PC-9 (cell line): ENCODE measurements around the gene NID2. TPM values are rescaled to one million over a fixed set of nuclear protein-coding genes. Genes with fewer than 3 reads are reported as not detected.

Source experiments
- BruUV-seq: library from RNA; stranded (reverse); fragments of 400-500 nt; replicated peaks from 2 replicates; lab custom pipeline; 2021; lab: Mats Ljungman, UMichigan
- CTCF ChIA-PET: fragments of 300-600 bp; sonication (Branson Sonifier 250); formaldehyde crosslinking; loops from one replicate; lab custom pipeline; 2022; ENCODE audit warnings: antibody characterized with exemption; lab: Charles Lee
- POLR2A ChIA-PET: fragments of 300-600 bp; sonication (Branson Sonifier 250); formaldehyde crosslinking; loops from one replicate; lab custom pipeline; 2022; ENCODE audit warnings: antibody characterized with exemption; ENCODE audit not compliant: unreplicated experiment; lab: Charles Lee
- DNase-seq, 2 experiments: peaks; one replicate each; pipeline versions ENCODE4 v3.0.0 to v3.0.0-alpha.2; 2015 to 2022; ENCODE audit warnings: mixed read lengths in 1 of 2
- H2AFZ ChIP-seq: fragments of 200-600 bp; sonication (generic); 2 replicates; pipeline ENCODE4 v1.8.1; 2017; ENCODE audit warnings: antibody characterized with exemption
- H3F3A ChIP-seq: fragments of 200-600 bp; sonication (generic); 2 replicates; pipeline ENCODE4 v1.8.1; 2017; ENCODE audit warnings: antibody characterized with exemption, mild to moderate bottlenecking, low read depth; ENCODE audit not compliant: insufficient read depth
- H3K27ac ChIP-seq: fragments of 200-600 bp; sonication (generic); 2 replicates; pipeline ENCODE4 v1.6.1; 2016; ENCODE audit warnings: mixed run types
- H3K27me3 ChIP-seq: fragments of 200-600 bp; sonication (generic); 2 replicates; pipeline ENCODE4 v1.6.1; 2016; ENCODE audit warnings: low read depth, mixed run types; ENCODE audit not compliant: insufficient read depth
- H3K36me3 ChIP-seq: fragments of 200-600 bp; sonication (generic); 2 replicates; pipeline ENCODE4 v1.6.1; 2016; ENCODE audit warnings: low read depth, mixed run types
- H3K4me1 ChIP-seq: fragments of 200-600 bp; sonication (generic); replicated peaks from 2 replicates; pipeline ENCODE4 v1.6.1; 2016; ENCODE audit warnings: mixed run types; ENCODE audit not compliant: insufficient read depth
- H3K4me2 ChIP-seq: fragments of 200-600 bp; sonication (generic); 2 replicates; pipeline ENCODE4 v1.6.1; 2017; ENCODE audit warnings: mixed run types
- H3K4me3 ChIP-seq: fragments of 200-600 bp; sonication (generic); 2 replicates; pipeline ENCODE4 v1.6.1; 2016; ENCODE audit warnings: mixed run types
- H3K79me2 ChIP-seq: fragments of 200-600 bp; sonication (generic); 2 replicates; pipeline ENCODE4 v1.6.1; 2017; ENCODE audit warnings: low read depth, mixed run types
- H3K9me2 ChIP-seq: fragments of 200-600 bp; sonication (generic); 2 replicates; pipeline ENCODE4 v1.8.1; 2017; ENCODE audit warnings: mild to moderate bottlenecking; ENCODE audit not compliant: insufficient read depth
- H3K9me3 ChIP-seq: fragments of 200-600 bp; sonication (generic); 2 replicates; pipeline ENCODE4 v1.8.1; 2016; ENCODE audit warnings: low read depth; ENCODE audit not compliant: insufficient read depth
- H4K20me1 ChIP-seq: fragments of 200-600 bp; sonication (generic); 2 replicates; pipeline ENCODE4 v1.8.1; 2017; ENCODE audit not compliant: insufficient read depth
- EZH2 ChIP-seq: fragments of 200-600 bp; sonication (generic); IDR thresholded peaks from 2 replicates; pipeline ENCODE4 v1.8.0; 2017; ENCODE audit warnings: antibody characterized with exemption, low read depth
- intact Hi-C: fragments of 100-400 bp; cut with micrococcal nuclease; formaldehyde crosslinking; loops from one replicate; pipeline ENCODE4 v1.10.0; 2022; ENCODE audit not compliant: unreplicated experiment
- total RNA-seq: library from RNA; stranded (reverse); gene quantifications from 2 replicates; pipeline ENCODE4 v1.2.3, GENCODE V29; 2021
- TF ChIP-seq, protein P1 (sequence below): fragments of 200-600 bp; sonication (generic); conservative IDR thresholded peaks from 2 replicates; pipeline ENCODE4 v1.6.1; 2017; ENCODE audit warnings: mixed run types, antibody characterized with exemption, mild to moderate bottlenecking, moderate library complexity

NID2 gene
- total RNA-seq, 1 experiment from 2014 or later, result 0.11 TPM

DNA sequence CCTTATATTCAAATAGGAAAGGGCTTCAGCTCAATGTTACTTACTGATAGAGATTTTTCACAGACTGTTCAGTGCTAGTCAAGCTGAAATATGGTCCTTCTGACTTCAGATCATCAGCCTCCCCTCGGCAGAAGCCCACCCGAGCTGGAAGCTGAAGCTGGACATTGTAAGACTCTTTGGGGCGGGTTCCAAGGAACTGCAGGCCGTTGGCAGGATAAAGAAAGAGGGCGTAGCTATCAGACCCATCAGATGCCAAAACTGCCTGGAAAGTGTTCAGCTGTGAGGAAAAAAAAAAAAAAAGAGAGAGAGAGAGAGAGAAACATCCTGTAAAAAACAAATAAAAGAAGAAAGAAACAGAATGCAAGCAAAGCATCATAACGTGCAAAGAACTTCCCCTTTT, 8.8 kb downstream of the NID2 start:
- intact Hi-C loops, result no loop called here
- no peaks in the 10 kb centered on the region for H3K4me1 ChIP-seq
- H3K27ac ChIP-seq, result no peak overlapping the region
- H3K4me3 ChIP-seq, result no peak overlapping the region
- no TSS peak for BruUV-seq
- H4K20me1 ChIP-seq, result no peaks in the 10 kb centered on the region
- no peaks in the 10 kb centered on the region; the same call in 1 of the 2 replicates for H3K9me2 ChIP-seq
- no peak for DNase-seq
- H3F3A ChIP-seq, result no peaks in the 10 kb centered on the region
- H3K4me2 ChIP-seq, result no peak overlapping the region
- H3K27me3 ChIP-seq, result no peaks in the 10 kb centered on the region
- TF ChIP-seq, protein P1, sequence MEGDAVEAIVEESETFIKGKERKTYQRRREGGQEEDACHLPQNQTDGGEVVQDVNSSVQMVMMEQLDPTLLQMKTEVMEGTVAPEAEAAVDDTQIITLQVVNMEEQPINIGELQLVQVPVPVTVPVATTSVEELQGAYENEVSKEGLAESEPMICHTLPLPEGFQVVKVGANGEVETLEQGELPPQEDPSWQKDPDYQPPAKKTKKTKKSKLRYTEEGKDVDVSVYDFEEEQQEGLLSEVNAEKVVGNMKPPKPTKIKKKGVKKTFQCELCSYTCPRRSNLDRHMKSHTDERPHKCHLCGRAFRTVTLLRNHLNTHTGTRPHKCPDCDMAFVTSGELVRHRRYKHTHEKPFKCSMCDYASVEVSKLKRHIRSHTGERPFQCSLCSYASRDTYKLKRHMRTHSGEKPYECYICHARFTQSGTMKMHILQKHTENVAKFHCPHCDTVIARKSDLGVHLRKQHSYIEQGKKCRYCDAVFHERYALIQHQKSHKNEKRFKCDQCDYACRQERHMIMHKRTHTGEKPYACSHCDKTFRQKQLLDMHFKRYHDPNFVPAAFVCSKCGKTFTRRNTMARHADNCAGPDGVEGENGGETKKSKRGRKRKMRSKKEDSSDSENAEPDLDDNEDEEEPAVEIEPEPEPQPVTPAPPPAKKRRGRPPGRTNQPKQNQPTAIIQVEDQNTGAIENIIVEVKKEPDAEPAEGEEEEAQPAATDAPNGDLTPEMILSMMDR, result no peak
- TF ChIP-seq EZH2, result no peak
- H3K9me3 ChIP-seq, result no peaks in the 10 kb centered on the region
- ChIA-PET CTCF (interaction anchor here (0.5 kb wide), 1 partner anchor 16 kb away, joined by 3 read pairs; no protein-coding TSS in a partner anchor), POLR2A (interaction anchor here (0.6 kb wide), 1 partner anchor 10 kb away, joined by 3 read pairs; no protein-coding TSS in a partner anchor)
- H2AFZ ChIP-seq, result no peak overlapping the region
- H3K36me3 ChIP-seq, result no peaks in the 10 kb centered on the region
- no peaks in the 10 kb centered on the region for H3K79me2 ChIP-seq

DNA sequence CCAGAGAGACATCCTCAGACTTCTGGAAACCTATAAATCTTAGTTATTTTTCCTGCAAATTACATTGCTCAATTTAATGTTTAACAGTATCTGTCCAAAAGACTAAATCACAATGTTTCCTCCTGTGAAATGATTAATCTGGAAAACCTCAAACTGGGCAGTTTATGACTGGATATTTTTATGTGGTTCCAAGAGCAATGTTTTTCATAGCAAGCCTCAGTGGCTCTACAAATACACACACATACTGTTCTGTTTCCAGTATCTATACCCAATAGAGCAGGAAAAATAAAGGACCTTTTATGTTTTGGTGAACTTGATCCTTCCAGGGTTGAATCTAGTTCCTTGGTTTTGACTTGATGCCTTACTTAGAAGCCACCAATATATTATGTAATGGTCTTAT, 9.2 kb downstream of the NID2 start:
- Histone ChIP-seq H3K27ac (no peak overlapping the region), H3K4me3 (no peak overlapping the region), H3K4me1 (no peaks in the 10 kb centered on the region), H3K4me2 (no peak overlapping the region), H3K79me2 (no peaks in the 10 kb centered on the region), H3K9me3 (no peaks in the 10 kb centered on the region), H3K9me2 (no peaks in the 10 kb centered on the region; the same call in 1 of the 2 replicates), H3K27me3 (no peaks in the 10 kb centered on the region), H3K36me3 (no peaks in the 10 kb centered on the region), H2AFZ (no peak overlapping the region), H3F3A (no peaks in the 10 kb centered on the region), H4K20me1 (no peaks in the 10 kb centered on the region)
- no TSS peak for BruUV-seq
- CTCF ChIA-PET, result no interaction called here
- intact Hi-C loops, result no loop called here
- POLR2A ChIA-PET, result no interaction called here
- no peak for DNase-seq
- TF ChIP-seq, protein P1, result no peak
- TF ChIP-seq EZH2, result no peak

DNA sequence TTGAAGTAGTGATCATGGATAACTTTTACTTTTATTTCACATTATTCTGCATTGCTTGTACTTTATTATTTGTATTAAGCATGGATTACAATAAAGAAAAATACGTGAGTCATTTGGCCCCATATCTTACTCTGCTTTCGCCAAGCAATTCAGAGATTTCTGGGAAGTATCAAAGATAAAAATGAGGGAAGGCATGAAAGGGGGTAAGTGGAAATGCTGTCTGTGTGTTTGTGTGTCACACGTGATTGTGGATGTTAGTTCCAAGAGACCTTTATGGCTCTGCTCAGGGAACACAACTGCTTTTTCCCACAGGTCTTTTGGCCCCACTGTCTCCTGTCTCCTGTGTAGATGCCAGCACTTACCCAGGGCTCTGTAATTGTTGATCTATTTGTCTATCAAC, 10.5 kb downstream of the NID2 start:
- Histone ChIP-seq H3K4me3 (no peak overlapping the region), H3K79me2 (no peaks in the 10 kb centered on the region), H3F3A (no peaks in the 10 kb centered on the region), H3K4me2 (no peak overlapping the region), H3K27me3 (no peaks in the 10 kb centered on the region), H2AFZ (no peak overlapping the region), H3K36me3 (no peaks in the 10 kb centered on the region), H4K20me1 (no peaks in the 10 kb centered on the region), H3K4me1 (no peaks in the 10 kb centered on the region), H3K9me3 (no peaks in the 10 kb centered on the region), H3K9me2 (no peaks in the 10 kb centered on the region; the same call in 1 of the 2 replicates), H3K27ac (no peak overlapping the region)
- no TSS peak for BruUV-seq
- no peak for DNase-seq
- ChIA-PET POLR2A (interaction anchor here (0.9 kb wide), 1 partner anchor 890 kb away, joined by 3 read pairs; no protein-coding TSS in a partner anchor), CTCF (interaction anchor here (1.0 kb wide), 1 partner anchor 11 kb away, joined by 4 read pairs; no protein-coding TSS in a partner anchor)
- TF ChIP-seq, protein P1, result no peak
- TF ChIP-seq EZH2, result no peak
- intact Hi-C loops, result no loop called here
